HepG2 (cell line): ENCODE results near the gene SOCS1. TPM values are rescaled to one million over a fixed set of nuclear protein-coding genes. Genes with fewer than 3 reads are reported as not detected.
A peak's percentile ranks its signal among the peaks of the same experiment; 100 is the strongest.

Experiments
- ARID4A ChIP-seq: sonication (generic); formaldehyde crosslinking; IDR thresholded peaks from 2 replicates; pipeline ENCODE4 v1.5.0; 2020; ENCODE audit warnings: mild to moderate bottlenecking, missing genetic modification reagents, borderline replicate concordance
- MAZ ChIP-seq, 2 experiments: sonication (generic) in 1 of 2; formaldehyde crosslinking in 1 of 2; IDR thresholded peaks; 2 replicates each; pipeline versions ENCODE4 v1.5.0 to v1.6.1; 2012 to 2020; ENCODE audit warnings: low read depth in 2 of 2, mild to moderate bottlenecking in 2 of 2, borderline replicate concordance in 1 of 2, improper control_type of control experiment in 1 of 2, low read length in 1 of 2, missing genetic modification reagents in 1 of 2, moderate library complexity in 1 of 2
- NFE2L2 ChIP-seq: fragments of 150-350 bp; IDR thresholded peaks from 2 replicates; pipeline ENCODE4 v1.6.1; 2014; ENCODE audit warnings: low read length
- SATB2 ChIP-seq: sonication (generic); formaldehyde crosslinking; IDR thresholded peaks from 2 replicates; pipeline ENCODE4 v1.5.0; 2020; ENCODE audit warnings: missing genetic modification reagents
- STAT5B ChIP-seq: sonication (generic); formaldehyde crosslinking; IDR thresholded peaks from 2 replicates; pipeline ENCODE4 v1.4.0; 2020; ENCODE audit warnings: missing genetic modification reagents
- ZNF282 ChIP-seq: fragments of 450-650 bp; IDR thresholded peaks from 2 replicates; pipeline ENCODE4 v1.6.1; 2018; ENCODE audit not compliant: partially characterized antibody
- ZNF407 ChIP-seq: sonication (generic); formaldehyde crosslinking; IDR thresholded peaks from one replicate; pipeline ENCODE4 v1.5.1; 2020; ENCODE audit warnings: mild to moderate bottlenecking, missing genetic modification reagents; ENCODE audit errors: not compliant biosample characterization
- ZNF512B ChIP-seq: sonication (generic); formaldehyde crosslinking; IDR thresholded peaks from 2 replicates; pipeline ENCODE4 v1.5.1; 2020; ENCODE audit warnings: missing genetic modification reagents, mild to moderate bottlenecking, borderline replicate concordance
- polyA plus RNA-seq, 8 experiments: library from polyadenylated mRNA; depleted of rRNA in 3 of 8; stranded (reverse) in 7 of 8; unstranded in 1 of 8; fragments of >200 nt; fragmentation: Illumina TruSeq in 4 of 8; extraction: Trizol in 4 of 8; gene quantifications; 2 replicates each; pipeline versions ENCODE4 v1.2.1 to v1.2.3, GENCODE V29; 2011 to 2016; ENCODE audit warnings: low read depth in 4 of 8, missing spikeins in 1 of 8, mixed read lengths in 1 of 8; ENCODE audit not compliant: insufficient read depth in 1 of 8
- total RNA-seq, 5 experiments: library from RNA; depleted of rRNA; stranded (reverse); fragments of >200 nt; fragmentation: Illumina TruSeq; extraction: Trizol; gene quantifications; 2 replicates each; pipeline ENCODE4 v1.2.3, GENCODE V29; 2016; ENCODE audit warnings: low read depth in 1 of 5
- TF ChIP-seq, protein P1 (sequence below): sonication (generic); formaldehyde crosslinking; conservative IDR thresholded peaks from 2 replicates; pipeline ENCODE4 v1.8.0; 2022; ENCODE audit warnings: mild to moderate bottlenecking, moderate library complexity, missing genetic modification reagents

Gene SOCS1
- total and polyA plus RNA-seq, 2 of the 13 experiments (the other 11 are each of a cell fraction or from before 2014, with no cell fraction given): 5.3 to 6.3 TPM

DNA sequence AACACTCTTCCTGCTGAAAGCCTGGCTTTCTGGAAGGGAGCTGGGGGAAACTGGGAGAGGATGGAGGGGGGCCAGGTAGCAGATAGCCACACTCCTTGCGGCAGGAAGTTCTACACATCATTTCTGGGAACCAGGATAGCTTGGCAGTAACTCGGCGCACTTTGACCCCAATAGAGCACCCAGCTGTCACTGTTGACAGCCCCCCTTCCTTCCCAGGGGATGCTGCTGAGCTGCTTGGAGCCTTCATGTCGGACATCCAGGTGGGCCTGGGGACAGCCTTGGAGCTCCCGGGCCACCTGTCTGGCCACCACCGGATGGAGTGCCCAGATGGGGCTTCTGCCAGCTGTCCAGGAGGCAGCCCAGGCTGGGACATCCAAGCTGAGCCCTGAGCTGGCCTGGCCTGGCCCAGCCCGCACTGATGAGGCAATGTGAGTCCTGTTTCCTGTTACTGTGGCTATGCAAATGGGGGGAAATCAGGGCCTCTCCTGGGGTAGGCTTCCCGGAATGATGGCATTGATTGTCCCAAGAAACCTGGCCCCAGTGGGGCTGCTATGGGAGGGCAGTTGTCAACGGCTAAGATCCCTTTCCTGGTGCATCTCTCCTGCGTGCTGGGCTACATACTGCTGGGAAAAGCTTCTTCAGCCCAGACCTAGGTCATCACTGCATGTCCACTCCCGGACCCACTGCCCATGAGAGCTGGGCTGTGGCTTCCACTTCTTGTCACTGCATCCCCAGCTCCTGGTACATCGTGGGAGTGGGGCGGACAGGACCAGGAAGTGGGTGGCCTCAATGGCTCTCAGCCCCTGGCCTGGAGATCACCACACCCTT lies 50.0 kb downstream of the SOCS1 start (continued):
- TF ChIP-seq ZNF407 (CRISPR knock-in tag) (peak; percentile 47), STAT5B (CRISPR knock-in tag) (no peak), SATB2 (CRISPR knock-in tag) (no peak), ARID4A (CRISPR knock-in tag) (peak; percentile 47; the same call in 1 of the 2 replicates), NFE2L2 (no peak), ZNF282 (no peak), MAZ (IDR thresholded peaks at IDR 0.05; ENCODE audit: borderline replicate concordance, low read depth, low read length) (no peak), MAZ (CRISPR knock-in tag; IDR thresholded peaks at IDR 0.05; ENCODE audit: low read depth) (no peak; the same call in 1 of the 2 replicates), ZNF512B (no peak)
- TF ChIP-seq, protein P1, sequence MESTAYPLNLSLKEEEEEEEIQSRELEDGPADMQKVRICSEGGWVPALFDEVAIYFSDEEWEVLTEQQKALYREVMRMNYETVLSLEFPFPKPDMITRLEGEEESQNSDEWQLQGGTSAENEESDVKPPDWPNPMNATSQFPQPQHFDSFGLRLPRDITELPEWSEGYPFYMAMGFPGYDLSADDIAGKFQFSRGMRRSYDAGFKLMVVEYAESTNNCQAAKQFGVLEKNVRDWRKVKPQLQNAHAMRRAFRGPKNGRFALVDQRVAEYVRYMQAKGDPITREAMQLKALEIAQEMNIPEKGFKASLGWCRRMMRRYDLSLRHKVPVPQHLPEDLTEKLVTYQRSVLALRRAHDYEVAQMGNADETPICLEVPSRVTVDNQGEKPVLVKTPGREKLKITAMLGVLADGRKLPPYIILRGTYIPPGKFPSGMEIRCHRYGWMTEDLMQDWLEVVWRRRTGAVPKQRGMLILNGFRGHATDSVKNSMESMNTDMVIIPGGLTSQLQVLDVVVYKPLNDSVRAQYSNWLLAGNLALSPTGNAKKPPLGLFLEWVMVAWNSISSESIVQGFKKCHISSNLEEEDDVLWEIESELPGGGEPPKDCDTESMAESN (CRISPR knock-in tag): peak; percentile 73; the same call in 1 of the 2 replicates
